Measurements from ENCODE around the gene RAMP3. TPM values are rescaled to one million over a fixed set of nuclear protein-coding genes. Genes with fewer than 3 reads are reported as not detected.
A peak's percentile ranks its signal among the peaks of the same experiment; 100 is the strongest.

RAMP3 gene
- total RNA-seq (2013; cell fraction: nucleolus; rRNA removed) = not detected in 2 replicates
- total RNA-seq (2014; rRNA removed) (not detected in 2 replicates), total RNA-seq (2014; rRNA removed; fragmentation: Illumina TruSeq; extraction: Trizol) (not detected in 2 replicates), total RNA-seq (2021) (not detected in 2 replicates), polyA plus RNA-seq (2011; rRNA removed) (not detected in 2 replicates), polyA plus RNA-seq (2014; fragmentation: Illumina TruSeq; extraction: Trizol) (not detected in 2 replicates), polyA plus RNA-seq (2014; fragmentation: Nextera tagmentation; extraction: Ambion mirVana) (not detected), polyA plus RNA-seq (2014; rRNA removed) (not detected in 2 replicates), polyA plus RNA-seq (2016; fragmentation: Nextera tagmentation; extraction: Ambion mirVana) (not detected), polyA minus RNA-seq (2011; rRNA and poly(A)+ RNA removed) (not detected in 2 replicates), Bru-seq, nascent RNA (percentile 3 among the genes with signal in this experiment), BruChase-seq, experiment 1, labeled RNA remaining after a 6-hour chase (percentile 4 among the genes with signal in this experiment), BruChase-seq, experiment 2, labeled RNA remaining after a 2-hour chase (not detected)
- polyA plus RNA-seq (2011; ENCODE audit: low read depth) = not detected
- not detected in 2 replicates for polyA plus RNA-seq (2011; cell fraction: cytosol; rRNA removed)
- not detected in 2 replicates for polyA plus RNA-seq (2011; cell fraction: nucleus; rRNA removed)
- 0.11 TPM in 1 of 2 replicates, not detected in the other for polyA plus RNA-seq (2012)
- not detected in 2 replicates for polyA minus RNA-seq (2011; cell fraction: cytosol; rRNA and poly(A)+ RNA removed)
- polyA minus RNA-seq (2011; cell fraction: nucleus; rRNA and poly(A)+ RNA removed) = not detected in 2 replicates
- long read RNA-seq, experiment 1 = 0 reads
- long read RNA-seq, experiment 2 = 0 reads

GRCh38 chr7:45157653-45158401, at the start of gene RAMP3:
TSS of gene RAMP3 (plus strand) at chr7:45157791. CDS start at chr7:45157829, 38 bp downstream.
- Histone ChIP-seq H2AFZ (ENCODE audit: control insufficient read depth, low read depth, low read length) (no peak within 1 kb of the TSS), H3K4me2 (ENCODE audit: control insufficient read depth, insufficient read depth) (no peak within 1 kb of the TSS), H3K79me2 (ENCODE audit: control insufficient read depth, insufficient read depth, low read length) (no peaks in the 10 kb centered on the region), H4K20me1 (ENCODE audit: control insufficient read depth, insufficient read depth) (no peaks in the 10 kb centered on the region), H3K4me3 (no peak within 1 kb of the TSS), H3K27ac (ENCODE audit: control insufficient read depth, insufficient read depth) (no peak within 1 kb of the TSS), H3K9me3 (replicated peaks; ENCODE audit: control insufficient read depth, insufficient read depth, low read length) (no peaks in the 10 kb centered on the region), H3K4me1 (ENCODE audit: control insufficient read depth, insufficient read depth, low read length) (peaks cover 7% of the 10 kb centered on the region), H3K27me3 (replicated peaks in 1 of 2; ENCODE audit: control insufficient read depth in 2 of 2, insufficient read depth in 2 of 2, low read length in 1 of 2) (peaks cover 3 to 5% of the 10 kb centered on the region in 2 experiments; a peak in 2 of 4 replicates), H3K36me3 (ENCODE audit: control insufficient read depth in 2 of 2, insufficient read depth in 2 of 2, low read length in 1 of 2) (no peaks in the 10 kb centered on the region), H3K9ac (ENCODE audit: control insufficient read depth, insufficient read depth, low read length) (no peak within 1 kb of the TSS)
- no peak for ATAC-seq
- BruUV-seq (replicated peaks) = no TSS peak
- TF ChIP-seq CREB1 (IDR thresholded peaks at IDR 0.05; ENCODE audit: low read depth) (no peak), KLF5 (IDR thresholded peaks at IDR 0.05; ENCODE audit: partially characterized antibody) (no peak), RAD51 (IDR thresholded peaks at IDR 0.05) (no peak), MYB (IDR thresholded peaks at IDR 0.05; ENCODE audit: borderline replicate concordance, low read depth, low read length) (no peak), IKZF1 (conservative IDR thresholded peaks at IDR 0.05) (no peak), CBX5 (IDR thresholded peaks at IDR 0.05; ENCODE audit: low read depth) (no peak), CBX3 (IDR thresholded peaks at IDR 0.05; ENCODE audit: borderline replicate concordance, low read depth) (no peak), SPI1 (IDR thresholded peaks at IDR 0.05; ENCODE audit: borderline replicate concordance, insufficient read depth, low read depth, low read length) (no peak), ZNF687 (IDR thresholded peaks at IDR 0.05) (no peak), REST (IDR thresholded peaks at IDR 0.05; ENCODE audit: low read depth, low read length) (no peak), ZNF217 (IDR thresholded peaks at IDR 0.05) (no peak), FOXM1 (IDR thresholded peaks at IDR 0.05; ENCODE audit: low read depth, low read length) (no peak)
- POLR2A ChIA-PET = no interaction called here
- SMC1A ChIA-PET (ENCODE audit: uncharacterized antibody, unreplicated experiment) = no interaction called here
- in situ Hi-C loops (cut with MboI) = loop anchor here (25.0 kb wide), 1 partner anchor 704 kb away; the partner anchor contains the start of gene CCDC201
- FAIRE-seq = no peak
- intact Hi-C loops (cut with micrococcal nuclease; ENCODE audit: unreplicated experiment) = no loop called here
- DNase-seq (ENCODE audit: low read depth, low spot score) = no peak
- 16% methylated on average over 54 of the region's 56 CpGs for whole genome bisulfite sequencing (ENCODE audit: insufficient coverage, insufficient replicate concordance, low lambda C conversion rate, missing lambda C conversion rate)
- CTCF ChIA-PET = interaction anchor here (0.9 to 8.9 kb wide), 3 partner anchors 101 to 103 kb away, joined by 3 to 58 read pairs (median 7); no protein-coding TSS in a partner anchor
- RAD21 ChIA-PET (ENCODE audit: unreplicated experiment) = interaction anchor here (1.7 kb wide), 1 partner anchor 102 kb away, joined by 5 read pairs; no protein-coding TSS in a partner anchor

Measured in GM12878 (cell line).